ENCODE data around the gene DPYSL4. TPM values are rescaled to one million over a fixed set of nuclear protein-coding genes. Genes with fewer than 3 reads are reported as not detected.

DPYSL4 gene
- total and polyA plus RNA-seq, 2 experiments from 2014 or later, result 10.6 to 23.9 TPM

GRCh38 chr10:132240581-132240980 lies 53.8 kb downstream of the DPYSL4 start (continued):
- TF ChIP-seq EZH2 (IDR thresholded peaks at IDR 0.05; ENCODE audit: low read depth, unreplicated experiment), result no peak
- no peak for TF ChIP-seq POLR2AphosphoS5 (IDR thresholded peaks at IDR 0.05; ENCODE audit: low read depth)
- no peak for TF ChIP-seq ZNF114 (CRISPR knock-in tag; IDR thresholded peaks at IDR 0.05)

- Histone ChIP-seq H3K27ac (ENCODE audit: low read depth) (no peak overlapping the region), H3F3A (replicated peaks; ENCODE audit: low read depth) (no peaks in the 10 kb centered on the region), H3K4me3 (no peak overlapping the region), H3K9me2 (ENCODE audit: insufficient read depth) (no peaks in the 10 kb centered on the region), H3K36me3 (ENCODE audit: insufficient read depth) (no peaks in the 10 kb centered on the region), H3K79me2 (replicated peaks; ENCODE audit: insufficient read depth) (no peaks in the 10 kb centered on the region), H4K20me1 (replicated peaks; ENCODE audit: insufficient read depth) (no peaks in the 10 kb centered on the region), H3K4me2 (no peak overlapping the region), H3K27me3 (ENCODE audit: insufficient read depth) (no peaks in the 10 kb centered on the region), H2AFZ (no peak overlapping the region), H3K4me1 (ENCODE audit: insufficient read depth) (no peaks in the 10 kb centered on the region)
- Mint-ChIP-seq H3K36me3 (ENCODE audit: low read depth) (no peaks in the 10 kb centered on the region), H3K27ac (no peak overlapping the region), H3K9me3 (no peaks in the 10 kb centered on the region), H3K4me1 (peaks cover 11% of the 10 kb centered on the region), H3K4me3 (no peak overlapping the region), H3K27me3 (ENCODE audit: insufficient read depth, low read depth, poor library complexity) (peaks cover 6% of the 10 kb centered on the region)
- DNase-seq (ENCODE audit: low spot score), result no peak
- ATAC-seq, result no peak
- TF ChIP-seq ZNF331 (CRISPR knock-in tag; IDR thresholded peaks at IDR 0.05; ENCODE audit: low read depth), result no peak
- no peak for TF ChIP-seq STAT1 (IDR thresholded peaks at IDR 0.05; ENCODE audit: unreplicated experiment)
- TF ChIP-seq POLR2AphosphoS5 (IDR thresholded peaks at IDR 0.05; ENCODE audit: low read depth), result no peak
- TF ChIP-seq ZNF462 (CRISPR knock-in tag; IDR thresholded peaks at IDR 0.05), result no peak
- no peak for TF ChIP-seq EZH2 (IDR thresholded peaks at IDR 0.05; ENCODE audit: low read depth, unreplicated experiment)
- no peak for TF ChIP-seq EZH2phosphoT487 (IDR thresholded peaks at IDR 0.05; ENCODE audit: unreplicated experiment)
- TF ChIP-seq NANOG (IDR thresholded peaks at IDR 0.05; ENCODE audit: borderline replicate concordance), result no peak
These were observed 54.3 kb downstream of the DPYSL4 start for GRCh38 chr10:132241086-132241485.

Measured in GM23338 (cell line).